Measurements from ENCODE around the gene NECAB2.

DNA sequence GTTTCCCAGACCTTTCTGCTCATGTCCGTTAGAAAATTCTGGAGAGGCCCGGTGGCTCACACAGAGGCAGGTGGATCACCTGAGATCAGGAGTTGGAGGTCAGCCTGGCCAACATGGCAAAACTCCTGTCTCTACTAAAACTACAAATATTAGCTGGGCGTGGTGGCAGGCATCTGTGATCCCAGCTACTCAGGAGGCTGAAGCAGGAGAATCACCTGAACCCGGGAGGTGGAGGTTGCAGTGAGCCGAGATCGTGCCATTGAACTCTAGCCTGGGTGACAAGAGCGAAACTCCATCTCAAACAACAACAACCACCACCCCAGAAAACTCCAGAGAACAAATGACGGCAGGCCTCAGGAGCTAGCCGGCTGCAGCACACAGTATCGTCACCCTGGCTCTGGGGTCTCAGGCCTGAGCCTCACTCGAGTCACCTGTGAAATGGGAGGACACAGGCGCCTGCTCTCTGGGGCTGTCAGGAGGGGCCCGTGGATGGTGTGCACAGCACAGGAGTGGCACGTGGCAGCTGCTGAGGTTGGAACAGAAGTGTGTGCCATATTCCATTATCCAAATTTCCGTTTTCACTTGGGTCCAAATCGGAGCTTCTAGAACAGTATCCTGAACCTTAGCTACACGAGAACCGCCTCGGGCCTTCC is 77.9 kb downstream of the NECAB2 start:
- TF ChIP-seq, protein P1, sequence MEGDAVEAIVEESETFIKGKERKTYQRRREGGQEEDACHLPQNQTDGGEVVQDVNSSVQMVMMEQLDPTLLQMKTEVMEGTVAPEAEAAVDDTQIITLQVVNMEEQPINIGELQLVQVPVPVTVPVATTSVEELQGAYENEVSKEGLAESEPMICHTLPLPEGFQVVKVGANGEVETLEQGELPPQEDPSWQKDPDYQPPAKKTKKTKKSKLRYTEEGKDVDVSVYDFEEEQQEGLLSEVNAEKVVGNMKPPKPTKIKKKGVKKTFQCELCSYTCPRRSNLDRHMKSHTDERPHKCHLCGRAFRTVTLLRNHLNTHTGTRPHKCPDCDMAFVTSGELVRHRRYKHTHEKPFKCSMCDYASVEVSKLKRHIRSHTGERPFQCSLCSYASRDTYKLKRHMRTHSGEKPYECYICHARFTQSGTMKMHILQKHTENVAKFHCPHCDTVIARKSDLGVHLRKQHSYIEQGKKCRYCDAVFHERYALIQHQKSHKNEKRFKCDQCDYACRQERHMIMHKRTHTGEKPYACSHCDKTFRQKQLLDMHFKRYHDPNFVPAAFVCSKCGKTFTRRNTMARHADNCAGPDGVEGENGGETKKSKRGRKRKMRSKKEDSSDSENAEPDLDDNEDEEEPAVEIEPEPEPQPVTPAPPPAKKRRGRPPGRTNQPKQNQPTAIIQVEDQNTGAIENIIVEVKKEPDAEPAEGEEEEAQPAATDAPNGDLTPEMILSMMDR (IDR thresholded peaks at IDR 0.05): no peak
- TF ChIP-seq POLR2A (IDR thresholded peaks at IDR 0.05) (no peak), POLR2AphosphoS5 (IDR thresholded peaks at IDR 0.05) (no peak)
